NT2/D1 (cell line): ENCODE data around the gene S100A7.

Experiments
- DNase-seq: peaks from one replicate; pipeline ENCODE4 v3.0.0-alpha.2; 2011; ENCODE audit warnings: low read depth, low spot score
- H3K27me3 ChIP-seq: 2 replicates; pipeline ENCODE4 v1.6.0; 2011; ENCODE audit warnings: mild to moderate bottlenecking; ENCODE audit not compliant: insufficient read length, insufficient read depth
- H3K36me3 ChIP-seq: 2 replicates; pipeline ENCODE4 v1.6.1; 2011; ENCODE audit warnings: mild to moderate bottlenecking, low read length, mixed read lengths; ENCODE audit not compliant: insufficient read depth, insufficient read length
- H3K4me1 ChIP-seq: 2 replicates; pipeline ENCODE4 v1.5.1; 2011; ENCODE audit not compliant: insufficient read depth, insufficient read length
- H3K4me3 ChIP-seq: 2 replicates; pipeline ENCODE4 v1.5.1; 2011; ENCODE audit warnings: low read depth; ENCODE audit not compliant: insufficient read length
- H3K9ac ChIP-seq: 2 replicates; pipeline ENCODE4 v1.6.0; 2011; ENCODE audit warnings: low read depth; ENCODE audit not compliant: insufficient read length
- H3K9me3 ChIP-seq: 2 replicates; pipeline ENCODE4 v1.5.1; 2011; ENCODE audit warnings: mild to moderate bottlenecking, low read length; ENCODE audit not compliant: insufficient read depth
- SUZ12 ChIP-seq: IDR thresholded peaks from 2 replicates; pipeline ENCODE4 v1.6.1; 2011; ENCODE audit not compliant: insufficient read length, insufficient read depth; ENCODE audit errors: extremely low read depth
- YY1 ChIP-seq: IDR thresholded peaks from 2 replicates; pipeline ENCODE4 v1.6.1; 2011; ENCODE audit not compliant: insufficient read length, insufficient read depth
- ZNF274 ChIP-seq: IDR thresholded peaks from 2 replicates; pipeline ENCODE4 v1.6.1; 2011; ENCODE audit warnings: mild to moderate bottlenecking, low read depth, low read length

Gene S100A7

GRCh38 chr1:153460551-153460950 lies at the start of gene S100A7:
Gene S100A7 (minus strand): TSS chr1:153460651. CDS start chr1:153459013, 1,638 bp downstream.
- no peaks in the 10 kb centered on the region for H3K27me3 ChIP-seq
- DNase-seq: no peak
- no peaks in the 10 kb centered on the region for H3K36me3 ChIP-seq
- TF ChIP-seq YY1: no peak
- no peak for TF ChIP-seq ZNF274
- TF ChIP-seq SUZ12: no peak
- H3K9ac ChIP-seq: no peak within 1 kb of the TSS
- no peak within 1 kb of the TSS for H3K4me3 ChIP-seq
- no peaks in the 10 kb centered on the region for H3K9me3 ChIP-seq
- H3K4me1 ChIP-seq: no peaks in the 10 kb centered on the region

- Histone ChIP-seq H3K27me3 (peaks cover 14% of the 10 kb centered on the region), H3K36me3 (no peaks in the 10 kb centered on the region), H3K4me3 (no peak overlapping the region), H3K9ac (no peak overlapping the region), H3K4me1 (peaks cover 9% of the 10 kb centered on the region), H3K9me3 (no peaks in the 10 kb centered on the region)
- TF ChIP-seq YY1 (no peak), SUZ12 (no peak), ZNF274 (no peak)
- DNase-seq: no peak
Observed at GRCh38 chr1:153509729-153510354, 49.4 kb upstream of the S100A7 start.

- H3K9me3 ChIP-seq: no peaks in the 10 kb centered on the region
- peaks cover 10% of the 10 kb centered on the region for H3K27me3 ChIP-seq
- no peak for DNase-seq
- no peak overlapping the region for H3K4me3 ChIP-seq
- TF ChIP-seq YY1: no peak
- no peak for TF ChIP-seq SUZ12
- TF ChIP-seq ZNF274: no peak
- H3K9ac ChIP-seq: no peak overlapping the region
- H3K36me3 ChIP-seq: no peaks in the 10 kb centered on the region
- peaks cover 9% of the 10 kb centered on the region for H3K4me1 ChIP-seq
Observed at GRCh38 chr1:153509036-153509435, 48.6 kb upstream of the S100A7 start.

GRCh38 chr1:153507926-153508583 lies 47.6 kb upstream of the S100A7 start:
- no peak overlapping the region for H3K4me3 ChIP-seq
- peaks cover 9% of the 10 kb centered on the region for H3K4me1 ChIP-seq
- no peak overlapping the region for H3K9ac ChIP-seq
- H3K27me3 ChIP-seq: peaks cover 8% of the 10 kb centered on the region
- H3K36me3 ChIP-seq: no peaks in the 10 kb centered on the region
- no peak for DNase-seq
- H3K9me3 ChIP-seq: no peaks in the 10 kb centered on the region
- TF ChIP-seq YY1 (no peak), ZNF274 (no peak), SUZ12 (no peak)

- Histone ChIP-seq H3K27me3 (peaks cover 2% of the 10 kb centered on the region), H3K4me1 (peaks cover 9% of the 10 kb centered on the region), H3K9ac (peak overlapping the region; percentile 58), H3K9me3 (no peaks in the 10 kb centered on the region), H3K4me3 (no peak overlapping the region), H3K36me3 (no peaks in the 10 kb centered on the region)
- no peak for TF ChIP-seq SUZ12
- no peak for TF ChIP-seq ZNF274
- no peak for TF ChIP-seq YY1
- DNase-seq: no peak
Observed at GRCh38 chr1:153506831-153507413, 46.5 kb upstream of the S100A7 start.

GRCh38 chr1:153506386-153506785 lies 45.9 kb upstream of the S100A7 start:
- no peak overlapping the region for H3K9ac ChIP-seq
- no peaks in the 10 kb centered on the region for H3K27me3 ChIP-seq
- no peaks in the 10 kb centered on the region for H3K36me3 ChIP-seq
- TF ChIP-seq YY1: no peak
- TF ChIP-seq SUZ12: no peak
- no peak for TF ChIP-seq ZNF274
- H3K4me1 ChIP-seq: peaks cover 9% of the 10 kb centered on the region
- H3K4me3 ChIP-seq: no peak overlapping the region
- no peaks in the 10 kb centered on the region for H3K9me3 ChIP-seq
- no peak for DNase-seq

GRCh38 chr1:153505576-153505975 lies 45.1 kb upstream of the S100A7 start:
- Histone ChIP-seq H3K4me1 (peaks cover 9% of the 10 kb centered on the region), H3K4me3 (no peak overlapping the region)

More at GRCh38 chr1:153505576-153505975, 45.1 kb upstream of the S100A7 start:
- no peaks in the 10 kb centered on the region for H3K27me3 ChIP-seq
- H3K9ac ChIP-seq: no peak overlapping the region
- TF ChIP-seq SUZ12 (no peak), YY1 (no peak), ZNF274 (no peak)
- no peak for DNase-seq
- no peaks in the 10 kb centered on the region for H3K36me3 ChIP-seq
- H3K9me3 ChIP-seq: no peaks in the 10 kb centered on the region
